HG02623 (cell line): Measurements from ENCODE around the gene FBLN2.
"Not testable (repeated sequence)": the region's sequence is repeated elsewhere in the genome, so short reads cannot be mapped to it uniquely, and the experiment has no call there.

Experiments used
- ATAC-seq: cut with Tn5 transposase; IDR thresholded peaks from one replicate; pipeline ENCODE4 v1.9.1; 2021; ENCODE audit warnings: moderate library complexity; ENCODE audit not compliant: unreplicated experiment

Gene FBLN2

DNA sequence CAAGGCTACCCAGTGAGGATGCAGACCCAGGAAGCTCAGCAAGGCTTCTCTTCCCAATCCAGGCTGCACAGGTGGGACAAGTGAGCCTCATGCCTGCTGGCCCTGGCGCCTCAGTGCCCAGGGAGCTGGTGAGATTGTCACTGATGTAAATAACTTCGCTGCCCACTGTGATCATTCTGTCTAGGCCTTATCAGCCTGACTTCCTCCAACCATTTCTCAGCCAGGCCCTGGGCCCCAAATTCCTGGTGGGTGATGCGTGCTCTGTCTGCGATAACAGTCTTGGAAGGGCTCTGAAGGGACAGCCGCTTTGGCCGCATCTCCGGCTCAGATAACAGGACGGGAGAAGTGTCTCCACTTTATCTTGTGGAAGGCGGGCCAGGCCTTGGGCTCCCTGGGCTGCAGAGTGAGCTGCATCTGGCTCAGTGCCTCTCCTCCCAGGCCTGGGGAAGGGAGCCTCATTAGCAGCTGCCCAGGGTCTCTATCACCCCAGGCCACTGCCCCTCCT is 2.2 kb upstream of the FBLN2 start:
- no peak for ATAC-seq

DNA sequence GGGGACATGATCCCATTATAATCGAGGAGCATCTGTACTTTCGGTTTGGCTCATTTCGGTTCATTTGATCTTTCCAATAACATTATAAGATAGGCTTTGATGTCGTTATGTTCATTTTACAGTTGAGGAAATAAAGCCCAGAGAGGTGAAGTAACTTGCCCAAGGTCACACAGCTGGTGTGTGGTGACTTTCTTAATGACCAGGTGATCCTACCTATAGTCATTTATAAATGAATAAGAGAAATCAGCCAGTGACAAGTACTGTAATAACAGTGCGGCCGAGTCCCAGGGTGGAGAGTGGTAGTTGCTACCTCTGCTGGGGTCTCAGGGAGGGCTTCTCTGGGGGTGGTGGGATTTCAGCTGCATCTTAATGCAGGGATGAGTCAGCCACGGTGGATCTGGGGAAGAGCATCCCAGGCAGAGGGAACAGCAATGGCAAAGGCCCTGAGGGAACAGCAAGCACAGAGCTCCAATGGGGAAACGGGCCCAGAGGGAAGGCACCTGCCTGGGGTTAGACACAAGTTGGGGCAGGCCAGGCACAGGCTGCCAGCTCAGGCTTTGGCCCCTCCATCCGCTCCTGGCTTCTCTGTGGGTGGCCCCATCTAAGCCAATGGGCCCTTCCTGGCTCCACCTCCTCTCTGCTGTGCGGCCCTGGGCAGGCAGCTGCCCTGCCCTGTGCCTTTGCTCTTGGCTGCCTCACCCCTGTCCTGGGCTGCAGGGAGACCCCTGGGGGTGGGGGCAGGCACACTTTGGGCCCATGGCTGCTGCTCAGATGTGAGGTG is 1.1 kb upstream of the FBLN2 start:
- ATAC-seq: no peak

DNA sequence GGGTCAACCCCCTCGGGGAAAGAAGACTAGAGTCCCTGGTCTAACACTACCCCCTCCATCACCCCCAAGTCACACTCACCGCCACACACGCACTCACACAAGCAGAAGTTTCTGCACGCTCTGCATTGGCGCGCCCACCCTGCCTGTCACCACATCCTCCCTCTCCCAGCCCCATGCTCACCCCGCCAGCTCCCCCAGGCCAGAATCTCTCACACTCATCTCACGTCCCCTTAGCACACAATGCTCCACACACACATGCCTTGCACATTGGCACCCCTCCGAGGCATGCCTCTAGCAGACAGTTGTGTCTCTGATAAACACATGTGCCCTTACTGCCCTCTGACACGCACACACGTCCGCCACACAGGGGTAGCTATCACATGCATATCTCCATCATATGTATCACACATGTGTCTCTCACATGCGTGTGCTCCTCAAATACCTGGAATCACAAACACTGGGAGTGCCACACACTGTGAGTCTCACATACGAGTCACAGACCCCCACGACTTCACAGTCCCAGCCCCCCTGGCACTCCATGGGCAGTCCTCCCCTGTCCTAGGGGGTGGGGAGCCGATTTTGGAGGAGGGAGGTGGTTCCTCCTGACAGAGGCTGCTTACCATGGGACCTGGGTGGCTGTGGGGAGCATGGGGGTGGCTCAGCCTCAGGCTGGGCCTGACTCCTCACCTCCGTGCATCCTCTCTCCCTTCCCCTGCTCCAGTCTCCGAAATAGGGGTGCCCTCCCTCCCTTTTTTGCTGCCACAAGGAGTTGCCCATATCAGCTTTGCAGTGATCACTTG is 898 bp downstream of the FBLN2 start:
- ATAC-seq: no peak

DNA sequence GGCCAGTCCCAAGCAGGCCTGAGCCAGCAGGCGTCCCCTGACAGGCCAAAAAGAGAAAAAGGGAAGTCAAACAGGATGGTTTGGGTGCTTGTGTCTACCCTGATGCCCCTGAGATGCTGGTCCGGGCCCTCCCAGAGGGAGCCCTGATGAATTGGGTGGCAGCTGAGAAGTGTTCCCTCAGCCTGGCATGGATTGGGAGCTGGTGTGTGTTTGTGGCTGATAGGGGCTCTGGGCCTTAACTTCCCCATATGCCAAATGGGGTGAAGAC is 1.4 kb downstream of the FBLN2 start:
- no peak for ATAC-seq

DNA sequence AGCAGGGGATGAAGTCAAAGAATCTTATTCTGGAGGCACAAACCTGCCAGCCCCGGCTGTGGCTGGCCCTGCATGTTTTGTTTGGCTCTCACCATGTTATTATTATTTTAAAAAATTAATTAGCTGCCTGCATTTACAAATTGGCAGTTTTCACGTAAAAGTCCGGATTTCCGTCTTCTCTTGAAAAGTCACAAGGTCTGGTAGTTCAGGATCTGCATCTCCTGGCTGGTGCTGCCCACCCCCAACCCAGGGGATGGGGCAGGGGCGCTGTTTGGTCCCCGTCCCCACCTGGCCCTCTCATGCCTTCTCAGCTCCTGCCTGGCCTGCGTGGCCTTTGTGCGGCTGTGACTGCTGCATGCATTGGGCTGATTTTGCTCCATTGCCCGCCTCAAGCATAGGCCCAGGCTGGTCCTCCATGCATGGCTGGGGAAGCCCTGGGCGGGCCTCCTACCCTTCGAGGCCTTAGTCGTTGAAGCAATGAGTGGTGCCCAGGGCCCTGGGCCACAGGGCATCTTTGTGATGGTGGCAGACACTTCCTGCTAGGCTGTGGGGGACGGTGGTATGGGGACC is 2.0 kb downstream of the FBLN2 start:
- no peak for ATAC-seq

DNA sequence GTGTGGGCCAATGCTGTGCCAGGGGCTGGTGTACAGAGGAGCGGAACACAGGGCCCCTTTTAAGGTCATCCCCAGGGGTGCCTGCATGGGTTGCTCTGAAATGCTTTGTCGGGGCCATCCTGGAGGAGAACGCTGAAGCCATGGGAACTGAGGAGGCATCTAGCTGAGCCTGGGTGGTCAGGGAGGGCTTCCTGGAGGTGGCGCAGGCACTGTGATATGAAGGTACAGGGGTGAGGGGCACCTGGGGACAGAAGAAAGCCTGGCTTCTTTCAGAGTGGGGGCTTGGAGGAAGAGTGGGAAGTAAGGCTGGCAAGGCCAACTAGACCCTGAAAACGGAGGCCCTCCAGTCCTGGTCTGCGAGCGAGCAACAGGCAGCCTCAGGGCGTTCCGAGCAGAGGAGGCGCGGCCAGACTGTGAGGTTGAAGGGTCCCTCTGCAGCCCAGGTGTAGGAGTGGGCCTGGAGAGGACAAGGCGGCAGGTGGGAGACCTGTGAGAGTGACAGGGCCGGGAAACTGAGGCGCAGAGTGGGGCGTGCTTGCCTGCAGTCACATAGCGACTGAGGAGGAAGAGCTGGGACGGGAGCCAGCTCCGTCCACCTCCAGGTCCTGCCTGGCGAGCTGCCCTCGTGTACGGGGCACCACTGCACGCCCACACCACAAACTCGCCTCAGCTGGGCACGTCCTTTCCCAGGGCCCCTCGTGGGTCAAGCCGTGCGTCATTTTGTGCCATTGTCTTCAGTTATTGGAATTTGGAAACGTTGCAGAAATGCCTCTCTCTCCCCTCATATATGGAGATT is 4.1 kb downstream of the FBLN2 start:
- no peak for ATAC-seq

DNA sequence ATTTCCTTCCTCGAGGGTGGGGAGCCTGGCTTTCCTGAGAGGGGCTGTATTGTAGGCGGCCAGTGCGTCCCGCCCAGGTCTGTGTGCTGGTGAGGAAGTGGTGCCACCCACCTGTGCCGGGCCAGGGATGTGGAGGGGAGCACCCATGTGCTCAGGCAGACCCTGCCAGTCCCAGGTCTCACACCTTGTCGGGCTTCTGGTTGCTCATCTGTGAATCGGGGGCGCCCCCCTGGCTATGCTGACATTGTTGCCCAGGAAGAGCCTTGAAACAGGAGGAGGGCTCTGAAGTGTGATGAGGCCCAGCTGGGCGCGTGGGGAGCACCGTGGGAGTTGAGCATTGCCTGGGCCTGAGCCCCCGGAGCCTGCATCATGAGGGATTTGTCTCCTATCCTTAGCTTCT is 4.8 kb downstream of the FBLN2 start:
- ATAC-seq: no peak

DNA sequence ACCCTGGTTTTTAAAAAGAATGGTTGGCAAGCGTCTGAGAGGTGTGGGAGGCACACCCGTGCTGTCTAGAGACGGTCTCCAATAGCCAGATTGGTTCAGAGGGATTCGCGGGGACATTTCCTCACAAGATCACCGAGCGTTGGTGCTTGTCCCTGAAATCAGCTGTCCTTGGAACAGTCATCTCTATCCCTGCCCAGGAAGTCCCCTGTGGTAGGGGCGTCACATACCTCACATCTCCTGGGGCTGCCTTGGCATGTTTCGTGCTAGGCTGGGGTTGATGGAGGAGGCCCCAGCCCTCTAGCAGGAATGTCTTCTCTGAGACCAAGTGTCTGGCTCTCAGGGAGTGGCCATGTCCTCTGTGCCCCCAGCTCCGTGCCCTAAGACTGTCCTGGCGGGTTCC is 6.8 kb downstream of the FBLN2 start:
- no peak for ATAC-seq

DNA sequence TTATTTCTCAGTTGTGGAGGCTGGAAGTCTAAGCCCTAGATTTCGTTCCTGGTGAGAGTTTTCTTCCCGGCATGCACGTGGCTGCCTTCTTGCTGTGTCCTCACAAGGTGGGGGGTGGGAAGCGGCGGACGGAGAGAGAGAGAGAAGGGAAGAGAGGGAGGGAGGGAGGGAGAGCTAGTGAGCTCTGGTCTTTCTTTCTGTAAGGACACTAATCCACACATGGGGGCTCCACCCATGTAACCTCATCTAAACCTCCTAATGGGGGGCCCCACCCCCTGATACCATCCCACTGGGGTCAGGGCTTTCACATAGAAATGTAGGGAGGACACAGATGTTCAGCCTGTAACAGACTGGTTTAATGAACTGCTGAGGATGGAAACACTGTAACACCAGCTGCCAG is 7.3 kb downstream of the FBLN2 start:
- ATAC-seq: no peak

DNA sequence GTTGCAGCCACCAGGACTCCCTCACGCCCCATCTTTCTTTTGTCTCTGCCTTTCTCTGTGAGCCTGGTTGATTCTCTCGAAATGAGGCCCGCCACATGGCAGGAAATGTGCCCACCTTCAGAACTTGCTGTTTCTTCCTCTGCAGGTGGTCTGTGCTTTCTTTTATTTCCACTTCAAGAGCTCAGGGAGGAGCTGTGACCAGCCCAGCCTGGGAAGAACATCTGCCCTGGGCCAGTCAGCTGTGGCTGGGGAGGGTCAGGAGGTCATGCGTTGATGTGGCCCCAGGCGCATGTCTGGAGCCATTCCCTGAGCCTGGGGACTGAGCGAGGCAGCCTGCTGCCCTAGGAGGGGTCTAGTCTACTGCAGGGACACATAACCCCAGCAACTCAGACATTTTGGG is 8.0 kb downstream of the FBLN2 start:
- ATAC-seq: no peak

DNA sequence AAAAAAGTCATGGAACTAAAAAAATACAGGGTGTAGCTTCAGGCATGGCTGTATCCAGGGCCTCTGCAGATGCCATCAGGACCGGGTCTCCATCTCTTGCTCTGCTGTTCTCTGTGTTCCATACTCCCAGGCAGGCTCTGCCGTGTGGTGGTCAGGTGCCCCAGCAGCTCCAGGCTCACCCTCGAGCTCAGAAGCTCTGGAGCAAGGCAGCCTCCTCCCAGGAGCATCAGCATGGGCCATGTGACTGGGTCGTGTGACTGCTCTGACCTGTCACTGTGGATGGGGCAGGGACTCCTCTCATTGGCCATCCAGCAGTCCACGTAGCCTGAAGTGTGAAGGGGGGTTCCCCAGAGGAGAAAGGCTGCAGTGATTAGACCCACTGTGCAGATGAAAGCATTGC is 8.5 kb downstream of the FBLN2 start:
- no peak for ATAC-seq

DNA sequence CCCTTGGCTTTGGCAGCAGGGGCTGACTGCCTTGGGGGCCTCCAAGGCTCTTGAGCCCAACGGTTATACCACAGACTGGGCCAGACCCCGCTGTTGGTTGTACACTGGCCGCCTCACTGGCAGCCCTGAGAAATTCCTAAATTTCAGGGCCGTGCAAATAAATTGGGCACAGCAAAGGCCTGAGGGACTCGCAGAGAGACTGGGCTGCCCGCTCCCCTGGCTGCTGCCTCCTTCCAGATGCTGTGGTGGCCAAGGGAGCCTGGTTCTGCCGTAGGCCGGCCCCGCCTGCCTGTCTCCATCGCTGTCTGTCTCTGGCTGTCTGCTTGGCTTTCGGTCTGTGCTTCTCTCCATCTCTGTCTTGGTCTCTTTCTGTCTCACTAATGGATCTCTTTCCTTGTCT is 9.0 kb downstream of the FBLN2 start:
- ATAC-seq: no peak

DNA sequence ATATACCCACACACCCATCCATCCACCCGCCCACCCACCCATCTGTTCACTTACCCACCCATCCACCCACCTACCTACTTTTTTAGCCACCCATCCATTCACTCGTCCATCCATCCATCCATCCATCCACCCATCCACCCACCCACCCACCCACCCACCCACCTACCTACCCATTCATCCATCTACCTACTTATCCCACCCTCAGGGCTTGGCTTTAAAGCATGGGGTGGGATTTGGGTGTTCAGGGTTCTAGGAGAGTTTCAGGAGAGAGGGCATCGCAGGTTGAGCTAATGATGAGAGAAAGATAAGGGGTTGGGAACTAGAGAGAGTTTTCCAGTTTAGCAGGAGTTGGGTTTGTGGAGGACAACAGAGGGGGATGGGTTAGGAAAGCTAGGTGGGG is 9.7 kb downstream of the FBLN2 start:
- no peak for ATAC-seq

DNA sequence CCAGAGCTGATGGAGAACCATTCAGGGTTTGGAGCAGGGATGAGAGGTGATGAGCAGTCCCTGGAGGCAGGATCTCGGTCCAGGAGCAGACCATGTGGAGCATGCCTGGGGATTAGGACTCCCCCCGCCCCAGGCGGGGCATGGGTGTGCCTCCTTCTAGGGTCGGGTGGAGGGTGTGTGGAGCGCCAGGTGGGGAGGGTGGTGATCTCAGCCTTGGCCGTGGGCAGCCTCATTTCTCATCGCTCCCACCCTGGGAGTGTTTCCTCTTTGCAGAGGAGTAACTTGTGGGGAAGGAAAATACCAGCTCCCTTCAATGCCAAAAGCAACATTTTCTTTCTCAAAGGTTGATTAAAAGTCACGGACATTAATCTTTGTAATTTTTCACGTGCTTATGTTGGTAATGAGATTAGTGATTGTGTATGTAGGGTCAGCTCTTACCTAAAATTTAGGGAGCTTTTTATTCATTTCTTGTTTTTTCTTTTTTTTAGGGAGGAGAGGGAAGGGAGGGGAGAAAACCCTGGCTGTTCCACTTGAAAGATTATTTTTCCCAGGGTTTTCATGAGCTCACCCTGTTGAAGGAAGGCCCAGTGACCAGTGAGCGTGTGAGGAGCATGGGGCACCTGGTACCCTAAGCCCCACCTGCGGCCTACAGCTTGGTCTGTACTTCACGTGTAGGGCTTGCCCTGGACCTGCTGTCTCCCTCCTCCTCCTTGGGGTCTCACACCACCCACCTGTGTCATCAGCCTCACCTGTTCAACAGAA is 11.0 kb downstream of the FBLN2 start:
- no peak for ATAC-seq

DNA sequence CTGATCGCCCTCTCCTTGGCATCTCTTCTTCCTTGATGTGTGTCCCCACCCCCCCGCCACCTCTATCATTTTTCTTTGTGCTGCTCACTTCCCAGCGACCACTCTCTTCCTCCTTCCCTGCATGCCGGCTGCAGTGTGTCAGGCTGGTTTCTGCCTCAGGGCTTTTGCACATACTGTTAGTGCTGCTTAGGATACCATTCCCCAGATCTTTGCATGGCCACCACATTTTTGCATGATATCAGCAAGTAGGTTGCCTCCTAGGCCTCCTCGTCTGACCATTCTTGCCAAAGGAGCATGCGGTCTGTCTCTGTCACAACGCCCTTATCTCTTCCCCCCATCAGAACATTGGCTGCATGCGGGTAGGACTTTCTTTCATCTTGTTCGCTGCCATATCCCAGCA is 12.5 kb downstream of the FBLN2 start:
- ATAC-seq: no peak

DNA sequence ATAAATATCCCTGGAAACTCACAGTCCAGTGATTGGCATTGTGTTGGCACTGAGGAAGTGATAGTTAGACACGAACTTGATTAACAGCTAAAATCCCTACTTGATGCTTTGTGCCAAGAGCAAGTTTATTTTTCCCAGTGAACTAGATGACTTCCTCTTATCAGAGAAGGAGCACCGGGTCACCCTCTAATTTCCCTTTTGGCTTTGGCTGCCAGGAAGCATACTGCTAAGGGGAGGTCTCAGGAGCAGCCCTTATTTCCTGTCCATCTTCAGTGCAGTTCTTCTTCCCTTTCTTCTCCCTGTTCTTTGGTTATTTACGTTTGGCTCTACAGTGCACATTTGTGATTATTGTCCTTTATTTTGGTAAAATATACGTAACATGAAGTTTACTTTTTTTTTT is 13.0 kb downstream of the FBLN2 start:
- no peak for ATAC-seq

DNA sequence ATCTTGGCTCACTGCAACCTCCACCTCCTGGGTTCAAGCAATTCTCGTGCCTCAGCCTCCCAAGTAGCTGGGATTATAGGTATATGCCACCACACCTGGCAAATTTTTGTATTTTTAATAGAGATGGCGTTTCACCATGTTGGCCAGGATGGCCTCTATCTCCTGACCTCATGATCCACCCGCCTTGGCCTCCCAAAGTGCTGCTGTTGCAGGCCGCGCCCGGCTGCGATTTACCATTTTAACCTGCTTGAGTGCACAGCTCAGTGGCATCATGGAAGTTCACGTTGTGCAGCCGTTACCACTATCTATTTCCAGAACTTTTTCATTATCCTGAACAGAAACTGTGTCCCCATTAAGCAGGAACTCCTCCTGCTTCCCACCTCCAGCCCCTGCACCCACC is 13.5 kb downstream of the FBLN2 start:
- ATAC-seq: not testable (repeated sequence)

DNA sequence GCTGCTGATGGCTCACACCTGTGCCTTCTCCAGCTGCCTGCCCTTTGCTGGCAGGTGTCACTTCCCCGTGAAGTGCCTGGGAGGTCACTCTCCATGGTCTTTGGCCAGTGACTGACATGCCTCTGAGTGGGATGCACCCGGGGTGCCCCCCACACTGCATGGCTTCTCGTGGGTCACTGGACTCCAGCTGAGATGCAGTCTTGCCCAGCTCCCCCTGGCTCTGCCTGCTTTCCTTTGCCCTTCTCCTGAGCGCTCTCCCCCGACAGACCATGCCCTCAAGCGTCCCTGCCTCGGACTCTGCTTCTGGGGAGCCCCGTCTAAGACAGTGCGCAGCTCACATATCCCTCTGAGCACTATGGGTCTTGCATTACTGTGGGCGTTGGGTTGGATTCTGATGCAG is 14.4 kb downstream of the FBLN2 start:
- no peak for ATAC-seq

DNA sequence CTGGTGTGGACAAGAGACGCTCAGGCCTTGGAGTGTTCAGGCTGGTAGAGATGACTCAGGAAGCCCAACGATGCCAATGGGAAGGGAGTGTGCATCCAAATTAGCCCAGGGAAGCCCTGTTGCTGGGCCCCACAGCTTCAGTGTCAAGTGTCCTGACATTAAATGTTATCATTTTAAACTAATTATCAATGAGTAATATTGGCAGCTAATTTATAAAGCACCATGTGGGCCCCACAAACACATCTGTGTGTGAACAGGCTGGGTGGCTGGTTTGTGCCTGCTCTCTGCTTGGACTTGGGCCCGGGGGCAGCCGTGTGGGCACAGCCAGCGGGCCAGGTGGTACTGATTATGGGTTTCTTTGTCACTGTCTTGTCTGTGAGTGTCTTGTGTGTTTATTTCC is 15.0 kb downstream of the FBLN2 start:
- ATAC-seq: no peak

DNA sequence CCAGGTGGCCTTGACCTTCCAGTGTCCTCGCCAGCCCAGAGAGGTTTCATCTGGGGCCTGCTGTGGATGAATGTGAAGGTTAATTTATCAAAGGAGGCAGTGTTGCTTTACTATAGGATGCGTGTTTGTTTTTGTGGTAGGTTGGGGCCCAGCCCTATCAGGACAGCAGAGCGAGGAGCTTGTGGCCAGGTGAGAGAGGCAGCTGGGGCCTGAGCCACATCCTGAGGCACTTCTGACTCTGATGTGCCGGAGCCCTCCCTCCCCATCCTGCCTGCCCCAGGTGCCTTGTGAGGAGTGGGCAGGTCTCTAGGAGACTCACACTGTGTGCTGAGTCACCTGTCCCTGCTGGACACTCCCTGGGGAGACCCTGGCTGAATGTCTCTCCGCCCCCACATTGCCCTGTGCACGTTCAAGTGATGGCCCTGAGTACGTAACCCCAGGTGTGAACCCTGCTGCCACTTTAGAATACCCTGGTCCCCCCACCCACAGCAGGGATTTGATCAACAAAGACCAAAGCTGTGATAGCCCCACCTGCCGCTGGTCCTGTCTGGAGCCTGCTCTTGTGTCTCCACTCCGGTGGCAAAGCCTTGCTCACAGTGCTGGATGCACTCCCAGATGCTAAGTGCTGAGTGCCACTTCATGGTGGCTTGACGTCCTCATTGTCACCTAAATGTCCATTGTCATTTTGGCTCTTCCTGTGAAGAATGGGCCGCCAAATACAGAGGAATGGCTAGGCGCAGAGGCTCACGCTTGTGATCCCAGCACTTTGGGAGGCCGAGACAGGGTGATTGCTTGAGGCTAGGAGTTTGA is 16.0 kb downstream of the FBLN2 start:
- no peak for ATAC-seq
